Osteoblast (primary cell): ENCODE data around the gene FAM72D. TPM values are rescaled to one million over a fixed set of nuclear protein-coding genes. Genes with fewer than 3 reads are reported as not detected.
"Not testable (repeated sequence)": the region's sequence is repeated elsewhere in the genome, so short reads cannot be mapped to it uniquely, and the experiment has no call there.

Source experiments
- DNase-seq: peaks from one replicate; pipeline ENCODE4 v3.0.0; 2011; ENCODE audit warnings: low spot score, mixed read lengths; ENCODE audit not compliant: insufficient read length; ENCODE audit errors: missing footprints
- H2AFZ ChIP-seq: 2 replicates; pipeline ENCODE4 v1.6.0; 2011; ENCODE audit warnings: mild to moderate bottlenecking, low read length
- H3K27ac ChIP-seq: 2 replicates; pipeline ENCODE4 v1.5.1; 2011; ENCODE audit warnings: mild to moderate bottlenecking, low read depth, low read length, moderate library complexity
- H3K27me3 ChIP-seq: 2 replicates; pipeline ENCODE4 v1.6.0; 2012; ENCODE audit warnings: mild to moderate bottlenecking, control low read depth, inconsistent platforms, low read length, moderate library complexity; ENCODE audit not compliant: insufficient read depth
- H3K36me3 ChIP-seq: 2 replicates; pipeline ENCODE4 v1.5.1; 2011; ENCODE audit warnings: mild to moderate bottlenecking, low read length, control low read depth, moderate library complexity; ENCODE audit not compliant: insufficient read depth
- H3K4me1 ChIP-seq: 2 replicates; pipeline ENCODE4 v1.5.1; 2011; ENCODE audit warnings: mild to moderate bottlenecking, low read length, control low read depth, moderate library complexity; ENCODE audit not compliant: insufficient read depth
- H3K4me2 ChIP-seq: 2 replicates; pipeline ENCODE4 v1.6.0; 2011; ENCODE audit warnings: mild to moderate bottlenecking, low read length; ENCODE audit not compliant: insufficient read depth
- H3K4me3 ChIP-seq: fragments of 200-600 bp; sonication (generic); 3 replicates; pipeline ENCODE4 v1.5.1; 2012; ENCODE audit warnings: mild to moderate bottlenecking, low read length, inconsistent platforms; ENCODE audit not compliant: insufficient read depth
- H3K79me2 ChIP-seq: 2 replicates; pipeline ENCODE4 v1.6.0; 2012; ENCODE audit warnings: mild to moderate bottlenecking, low read length, control low read depth, inconsistent platforms; ENCODE audit not compliant: insufficient read depth
- H3K9me3 ChIP-seq: 2 replicates; pipeline ENCODE4 v1.5.1; 2011; ENCODE audit warnings: low read depth, low read length, control low read depth
- H4K20me1 ChIP-seq: 2 replicates; pipeline ENCODE4 v1.6.0; 2012; ENCODE audit warnings: mild to moderate bottlenecking, low read length, control low read depth; ENCODE audit not compliant: insufficient read depth
- total RNA-seq: library from RNA; depleted of rRNA; stranded (reverse); fragments of >200 nt; gene quantifications from 2 replicates; pipeline ENCODE4 v1.2.3, GENCODE V29; 2012

The FAM72D gene
- total RNA-seq, result under 0.01 TPM in 1 of 2 replicates, not detected in the other

DNA sequence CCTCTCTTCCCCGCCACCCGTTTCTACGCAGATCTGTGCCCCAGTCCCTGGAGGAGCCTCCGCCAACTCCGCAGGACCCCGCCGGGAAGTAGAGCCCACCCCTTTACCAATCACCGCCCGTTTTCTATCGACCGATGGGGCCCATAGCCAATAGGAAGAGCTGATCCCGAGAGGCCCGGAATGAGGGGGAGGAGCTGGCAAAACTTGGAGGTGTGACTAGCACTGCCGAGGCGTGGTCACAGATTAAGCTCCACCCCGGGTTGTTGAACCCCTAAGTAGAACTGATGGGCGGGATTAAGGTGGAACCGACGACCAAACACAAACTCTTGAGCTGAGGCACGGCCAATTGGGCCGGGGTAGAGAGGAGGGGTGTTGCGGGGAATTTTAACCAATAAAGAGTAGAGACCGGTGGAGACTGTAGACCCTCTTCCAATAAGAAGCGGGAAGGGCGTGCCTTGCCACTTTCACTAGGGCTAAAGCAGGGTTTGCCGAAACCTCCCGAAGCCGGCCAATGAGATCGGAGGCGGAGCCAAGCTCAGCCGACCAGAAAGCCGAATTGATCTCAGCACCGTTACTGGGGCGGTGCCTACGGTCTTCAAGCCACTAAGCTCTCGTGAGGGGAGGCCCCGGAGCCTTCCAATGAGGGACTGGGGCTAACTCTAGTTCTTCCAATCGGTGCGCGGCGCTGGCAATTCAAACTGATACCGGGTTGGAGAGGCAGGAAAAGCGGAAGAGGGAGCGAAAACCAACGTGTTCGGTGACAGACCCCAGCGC is at the start of gene FAM72D, which contains the start of gene SRGAP2B:
FAM72D (plus strand) TSS at position 691 of the 774 bp plus-strand sequence. CDS start 874 bp downstream, outside the sequence.
SRGAP2B (minus strand) TSS at position 45 of the 774 bp plus-strand sequence. CDS start 2,427 bp downstream, outside the sequence.
- H4K20me1 ChIP-seq, H3K27me3 ChIP-seq, H2AFZ ChIP-seq, H3K36me3 ChIP-seq, H3K79me2 ChIP-seq, H3K4me1 ChIP-seq, H3K9me3 ChIP-seq, H3K4me2 ChIP-seq, DNase-seq, H3K27ac ChIP-seq: not testable (repeated sequence)
- peak within 1 kb of the TSS; percentile 45 for H3K4me3 ChIP-seq

- H3K9me3 ChIP-seq, H3K36me3 ChIP-seq, H3K4me1 ChIP-seq, H2AFZ ChIP-seq, H3K4me3 ChIP-seq, H3K27me3 ChIP-seq, H3K4me2 ChIP-seq, H3K79me2 ChIP-seq, H3K27ac ChIP-seq, H4K20me1 ChIP-seq, DNase-seq: not testable (repeated sequence)
Observed at GRCh38 chr1:145047553-145047952, 48.2 kb upstream of the FAM72D start.

DNA sequence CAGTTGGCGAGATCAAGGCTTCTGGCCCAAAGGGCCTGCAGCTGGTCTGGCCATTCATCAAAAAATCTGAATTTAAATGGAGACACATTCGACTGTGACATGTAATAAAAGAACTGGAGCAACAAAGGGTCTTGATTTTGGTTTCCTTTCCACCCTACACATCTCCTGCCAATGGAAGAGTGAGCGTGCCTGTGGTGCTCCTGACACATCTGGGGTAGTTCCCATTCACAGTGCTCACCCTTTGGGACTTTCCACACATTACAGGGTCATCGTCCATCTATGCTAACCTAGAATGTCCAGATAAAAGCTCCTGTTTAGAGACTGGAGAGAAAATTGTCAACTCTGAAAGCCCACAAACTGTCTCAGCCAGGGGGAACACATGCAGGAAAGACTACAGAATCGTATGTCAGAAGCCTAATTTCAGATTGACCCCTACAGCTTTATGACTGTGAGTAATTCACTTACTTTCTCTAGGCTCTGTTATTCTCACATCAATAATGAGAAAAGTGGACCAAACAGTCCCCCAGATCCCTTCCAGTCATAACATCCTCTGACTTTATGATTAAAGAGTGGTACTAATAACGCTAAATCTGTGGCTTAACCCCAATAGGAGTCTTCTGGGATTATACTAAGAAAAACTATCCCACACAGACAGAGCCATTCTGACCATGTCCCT is 47.5 kb upstream of the FAM72D start:
- DNase-seq, H3K27ac ChIP-seq, H3K4me3 ChIP-seq, H3K27me3 ChIP-seq, H3K9me3 ChIP-seq, H3K4me2 ChIP-seq, H4K20me1 ChIP-seq, H3K4me1 ChIP-seq, H3K36me3 ChIP-seq, H2AFZ ChIP-seq, H3K79me2 ChIP-seq: not testable (repeated sequence)

- H3K27me3 ChIP-seq, H3K4me2 ChIP-seq, H4K20me1 ChIP-seq, H3K4me1 ChIP-seq, H3K4me3 ChIP-seq, H3K36me3 ChIP-seq, H3K27ac ChIP-seq, H3K9me3 ChIP-seq, DNase-seq, H2AFZ ChIP-seq, H3K79me2 ChIP-seq: not testable (repeated sequence)
Observed at GRCh38 chr1:145052019-145052776, 43.6 kb upstream of the FAM72D start.

DNA sequence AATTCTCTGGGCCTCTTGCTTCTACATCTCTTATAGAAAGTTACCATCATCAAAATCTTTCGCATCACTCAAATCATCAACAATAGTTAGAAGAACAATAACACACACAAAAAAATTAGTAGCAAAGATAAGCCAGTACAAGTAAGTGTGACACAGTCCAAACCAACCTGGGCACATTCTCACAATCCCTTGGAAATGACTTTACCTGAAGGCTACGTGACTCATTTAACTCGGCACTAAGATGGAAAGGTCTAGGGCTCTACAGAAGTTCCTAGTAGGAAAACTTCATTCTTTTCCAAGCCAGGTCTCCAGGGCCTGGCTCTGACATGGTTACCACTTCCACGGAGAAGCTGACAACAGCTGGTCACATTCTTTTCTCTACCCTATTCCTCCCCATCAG is 42.3 kb upstream of the FAM72D start:
- H3K27ac ChIP-seq, H3K4me3 ChIP-seq, H3K79me2 ChIP-seq, H2AFZ ChIP-seq, DNase-seq, H3K36me3 ChIP-seq, H3K4me2 ChIP-seq, H3K27me3 ChIP-seq, H3K4me1 ChIP-seq, H3K9me3 ChIP-seq, H4K20me1 ChIP-seq: not testable (repeated sequence)

DNA sequence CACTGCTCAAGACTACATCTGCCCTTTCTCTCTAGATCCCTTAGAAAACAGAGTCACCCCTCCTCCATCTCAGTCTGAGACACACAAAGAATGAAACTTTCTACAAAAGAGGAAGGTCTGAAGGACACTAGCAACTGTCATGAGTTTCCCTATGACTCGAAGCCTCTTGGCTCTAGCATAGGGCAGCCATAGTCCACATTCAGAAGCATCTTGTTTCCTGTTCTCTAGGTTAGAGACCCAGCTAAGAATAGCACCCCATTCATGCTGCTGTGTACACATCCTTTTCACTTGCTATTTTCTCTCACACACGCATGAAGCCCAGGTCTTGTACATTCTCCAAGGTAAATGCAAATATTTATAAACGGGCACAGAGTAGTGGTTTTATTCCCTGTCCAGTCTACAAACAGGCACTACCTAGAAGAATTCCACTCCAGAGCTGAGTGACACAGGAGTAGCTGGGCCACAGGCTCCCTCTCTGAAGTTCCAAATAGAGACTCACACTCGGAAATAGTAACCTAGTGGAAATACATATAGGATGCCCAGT is 40.5 kb upstream of the FAM72D start:
- H3K9me3 ChIP-seq, H3K27me3 ChIP-seq, H3K4me2 ChIP-seq, H2AFZ ChIP-seq, H3K36me3 ChIP-seq, H3K4me3 ChIP-seq, H3K79me2 ChIP-seq, H3K4me1 ChIP-seq, H3K27ac ChIP-seq, DNase-seq, H4K20me1 ChIP-seq: not testable (repeated sequence)

DNA sequence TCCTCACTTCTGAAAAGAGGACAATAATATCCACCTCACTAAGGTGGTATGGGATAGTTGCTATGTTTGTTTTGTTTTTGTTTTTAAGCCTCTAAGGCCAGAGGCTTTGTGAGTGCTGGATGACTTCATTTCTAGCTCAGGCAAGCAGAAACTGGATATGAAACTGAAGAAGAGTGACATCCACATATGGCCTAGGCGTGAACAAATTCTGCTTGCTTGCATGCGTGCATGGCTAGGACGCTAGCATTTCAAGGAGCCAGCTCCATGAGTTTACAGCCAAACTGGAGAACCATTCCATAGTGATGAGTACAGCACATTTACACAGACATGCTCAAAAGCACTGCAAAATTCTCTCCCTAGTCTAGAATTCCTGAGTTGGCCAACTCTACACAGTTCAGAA is 37.6 kb upstream of the FAM72D start:
- not testable (repeated sequence) for H3K27ac ChIP-seq, H3K36me3 ChIP-seq, H3K79me2 ChIP-seq, H2AFZ ChIP-seq, H3K27me3 ChIP-seq, DNase-seq, H3K4me2 ChIP-seq, H3K9me3 ChIP-seq, H3K4me3 ChIP-seq, H3K4me1 ChIP-seq, H4K20me1 ChIP-seq

- not testable (repeated sequence) for H3K4me3 ChIP-seq, H3K36me3 ChIP-seq
Observed at GRCh38 chr1:145063285-145063684, 32.5 kb upstream of the FAM72D start.

More at GRCh38 chr1:145063285-145063684, 32.5 kb upstream of the FAM72D start:
- not testable (repeated sequence) for H3K27me3 ChIP-seq, H3K9me3 ChIP-seq, H2AFZ ChIP-seq, H4K20me1 ChIP-seq, H3K4me1 ChIP-seq, H3K79me2 ChIP-seq, DNase-seq, H3K27ac ChIP-seq, H3K4me2 ChIP-seq
